ENCODE data around the gene JPH4. TPM values are rescaled to one million over a fixed set of nuclear protein-coding genes. Genes with fewer than 3 reads are reported as not detected.

The JPH4 gene
- polyA plus RNA-seq, 1 of the 3 experiments (the other 2 are of a cell fraction): 8.7 TPM

GRCh38 chr14:23536494-23536893 lies 42.1 kb downstream of the JPH4 start:
- Histone ChIP-seq H3K9me2 (no peaks in the 10 kb centered on the region), H2AFZ (ENCODE audit: low read depth) (no peak overlapping the region), H3K79me2 (ENCODE audit: insufficient read depth) (no peaks in the 10 kb centered on the region), H3K4me3 (ENCODE audit: low read depth in 2 of 2, low read length in 1 of 2) (no peak overlapping the region), H3K4me2 (no peak overlapping the region), H3F3A (replicated peaks; ENCODE audit: insufficient read depth) (no peaks in the 10 kb centered on the region), H3K4me1 (ENCODE audit: control insufficient read depth in 1 of 2, insufficient read depth in 2 of 2, low read depth in 1 of 2, low read length in 1 of 2) (peaks cover 4 to 6% of the 10 kb centered on the region in 2 experiments; a peak in 1 of 4 replicates), H3K9me3 (no peaks in the 10 kb centered on the region), H3K36me3 (replicated peaks in 1 of 2; ENCODE audit: control insufficient read depth in 1 of 2, insufficient read depth in 2 of 2, low read length in 1 of 2) (peaks cover 0 to 14% of the 10 kb centered on the region in 2 experiments), H3K27ac (ENCODE audit: low read depth in 2 of 2, low read length in 1 of 2) (no peak overlapping the region), H3K27me3 (ENCODE audit: insufficient read depth) (no peaks in the 10 kb centered on the region), H4K20me1 (ENCODE audit: insufficient read depth) (no peaks in the 10 kb centered on the region), H3K9ac (no peak overlapping the region)
- CTCF ChIA-PET: interaction anchor here (3.6 to 11.3 kb wide), 3 partner anchors 8 to 56 kb away, joined by 25 to 276 read pairs (median 136); partner anchors contain the start of gene THTPA
- no peak for DNase-seq
- POLR2A ChIA-PET: interaction anchor here (0.9 kb wide), 1 partner anchor 19 kb away, joined by 3 read pairs; no protein-coding TSS in a partner anchor
- WGBS (ENCODE audit: low lambda C conversion rate): 86% methylated on average over 2 of the region's 2 CpGs
- TF ChIP-seq RXRA (IDR thresholded peaks at IDR 0.05; ENCODE audit: borderline replicate concordance, low read depth) (no peak), MAX (IDR thresholded peaks at IDR 0.05; ENCODE audit: low read depth) (no peak), TCF12 (IDR thresholded peaks at IDR 0.05) (no peak), MEF2A (IDR thresholded peaks at IDR 0.05; ENCODE audit: borderline replicate concordance, low read depth) (no peak), USF2 (IDR thresholded peaks at IDR 0.05; ENCODE audit: borderline replicate concordance, low read depth, low read length) (no peak), NRF1 (IDR thresholded peaks at IDR 0.05; ENCODE audit: low read depth, low read length) (no peak), RAD21 (IDR thresholded peaks at IDR 0.05; ENCODE audit: low read length) (no peak)
- TF ChIP-seq, protein P1, sequence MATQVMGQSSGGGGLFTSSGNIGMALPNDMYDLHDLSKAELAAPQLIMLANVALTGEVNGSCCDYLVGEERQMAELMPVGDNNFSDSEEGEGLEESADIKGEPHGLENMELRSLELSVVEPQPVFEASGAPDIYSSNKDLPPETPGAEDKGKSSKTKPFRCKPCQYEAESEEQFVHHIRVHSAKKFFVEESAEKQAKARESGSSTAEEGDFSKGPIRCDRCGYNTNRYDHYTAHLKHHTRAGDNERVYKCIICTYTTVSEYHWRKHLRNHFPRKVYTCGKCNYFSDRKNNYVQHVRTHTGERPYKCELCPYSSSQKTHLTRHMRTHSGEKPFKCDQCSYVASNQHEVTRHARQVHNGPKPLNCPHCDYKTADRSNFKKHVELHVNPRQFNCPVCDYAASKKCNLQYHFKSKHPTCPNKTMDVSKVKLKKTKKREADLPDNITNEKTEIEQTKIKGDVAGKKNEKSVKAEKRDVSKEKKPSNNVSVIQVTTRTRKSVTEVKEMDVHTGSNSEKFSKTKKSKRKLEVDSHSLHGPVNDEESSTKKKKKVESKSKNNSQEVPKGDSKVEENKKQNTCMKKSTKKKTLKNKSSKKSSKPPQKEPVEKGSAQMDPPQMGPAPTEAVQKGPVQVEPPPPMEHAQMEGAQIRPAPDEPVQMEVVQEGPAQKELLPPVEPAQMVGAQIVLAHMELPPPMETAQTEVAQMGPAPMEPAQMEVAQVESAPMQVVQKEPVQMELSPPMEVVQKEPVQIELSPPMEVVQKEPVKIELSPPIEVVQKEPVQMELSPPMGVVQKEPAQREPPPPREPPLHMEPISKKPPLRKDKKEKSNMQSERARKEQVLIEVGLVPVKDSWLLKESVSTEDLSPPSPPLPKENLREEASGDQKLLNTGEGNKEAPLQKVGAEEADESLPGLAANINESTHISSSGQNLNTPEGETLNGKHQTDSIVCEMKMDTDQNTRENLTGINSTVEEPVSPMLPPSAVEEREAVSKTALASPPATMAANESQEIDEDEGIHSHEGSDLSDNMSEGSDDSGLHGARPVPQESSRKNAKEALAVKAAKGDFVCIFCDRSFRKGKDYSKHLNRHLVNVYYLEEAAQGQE (IDR thresholded peaks at IDR 0.05; ENCODE audit: low read depth, low read length): no peak
- TF ChIP-seq, protein P2, sequence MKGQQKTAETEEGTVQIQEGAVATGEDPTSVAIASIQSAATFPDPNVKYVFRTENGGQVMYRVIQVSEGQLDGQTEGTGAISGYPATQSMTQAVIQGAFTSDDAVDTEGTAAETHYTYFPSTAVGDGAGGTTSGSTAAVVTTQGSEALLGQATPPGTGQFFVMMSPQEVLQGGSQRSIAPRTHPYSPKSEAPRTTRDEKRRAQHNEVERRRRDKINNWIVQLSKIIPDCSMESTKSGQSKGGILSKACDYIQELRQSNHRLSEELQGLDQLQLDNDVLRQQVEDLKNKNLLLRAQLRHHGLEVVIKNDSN (IDR thresholded peaks at IDR 0.05; ENCODE audit: borderline replicate concordance, low read depth): no peak

GRCh38 chr14:23535943-23536342 lies 42.6 kb downstream of the JPH4 start:
- no peaks in the 10 kb centered on the region for H3K79me2 ChIP-seq (ENCODE audit: insufficient read depth)
- ChIA-PET CTCF (interaction anchor here (1.7 to 11.3 kb wide), 3 partner anchors 13 to 56 kb away, joined by 5 to 276 read pairs (median 136); partner anchors contain the start of gene THTPA), POLR2A (interaction anchor here (0.9 kb wide), 1 partner anchor 20 kb away, joined by 3 read pairs; no protein-coding TSS in a partner anchor)
- H2AFZ ChIP-seq (ENCODE audit: low read depth): no peak overlapping the region
- no peak overlapping the region for H3K4me3 ChIP-seq (ENCODE audit: low read depth in 2 of 2, low read length in 1 of 2)
- H3K36me3 ChIP-seq (replicated peaks in 1 of 2; ENCODE audit: control insufficient read depth in 1 of 2, insufficient read depth in 2 of 2, low read length in 1 of 2): peaks cover 0 to 14% of the 10 kb centered on the region in 2 experiments
- no peaks in the 10 kb centered on the region for H3F3A ChIP-seq (replicated peaks; ENCODE audit: insufficient read depth)
- no peaks in the 10 kb centered on the region for H3K9me3 ChIP-seq
- no peaks in the 10 kb centered on the region for H4K20me1 ChIP-seq (ENCODE audit: insufficient read depth)
- no peak for DNase-seq
- H3K27ac ChIP-seq (ENCODE audit: low read depth in 2 of 2, low read length in 1 of 2): no peak overlapping the region
- H3K4me1 ChIP-seq (ENCODE audit: control insufficient read depth in 1 of 2, insufficient read depth in 2 of 2, low read depth in 1 of 2, low read length in 1 of 2): peaks cover 4 to 6% of the 10 kb centered on the region in 2 experiments; a peak in 1 of 4 replicates
- no peak overlapping the region for H3K4me2 ChIP-seq
- 85% methylated on average over 4 of the region's 4 CpGs for WGBS (ENCODE audit: low lambda C conversion rate)
- H3K9ac ChIP-seq: no peak overlapping the region
- no peaks in the 10 kb centered on the region for H3K27me3 ChIP-seq (ENCODE audit: insufficient read depth)
- no peaks in the 10 kb centered on the region for H3K9me2 ChIP-seq
- TF ChIP-seq ELF1 (IDR thresholded peaks at IDR 0.05): no peak
- TF ChIP-seq RFX5 (IDR thresholded peaks at IDR 0.05; ENCODE audit: low read length): no peak
- no peak for TF ChIP-seq EP300 (IDR thresholded peaks at IDR 0.05; ENCODE audit: borderline replicate concordance in 1 of 2, low read depth in 1 of 2, low read length in 1 of 2)
- no peak for TF ChIP-seq IRF3 (IDR thresholded peaks at IDR 0.05; ENCODE audit: low read depth, low read length)
- TF ChIP-seq, protein P1 (IDR thresholded peaks at IDR 0.05; ENCODE audit: low read depth, low read length): no peak
- TF ChIP-seq GABPA (IDR thresholded peaks at IDR 0.05; ENCODE audit: low read depth): no peak
- TF ChIP-seq EZH2phosphoT487 (IDR thresholded peaks at IDR 0.05; ENCODE audit: borderline replicate concordance, low read depth): no peak
- no peak for TF ChIP-seq SIN3A (IDR thresholded peaks at IDR 0.05; ENCODE audit: borderline replicate concordance, low read depth, low read length)
